ENCODE data around the gene RAD9A. TPM values are rescaled to one million over a fixed set of nuclear protein-coding genes. Genes with fewer than 3 reads are reported as not detected.

The RAD9A gene
- total RNA-seq (10 to 100 TPM; 47.3 to 58.1 TPM), polyA plus RNA-seq (1 to 10 TPM; 6.5 to 9.4 (median 6.6) TPM), total RNA-seq (15.6 to 42.9 (median 26.9) reads per million in 6 experiments)

GRCh38 chr11:67391304-67392182 is at the start of gene RAD9A:
Gene RAD9A (plus strand): TSS chr11:67391986. CDS start chr11:67392045, 59 bp downstream.
- H3K27ac Mint-ChIP-seq: peak within 1 kb of the TSS; percentile 68 to 93 (median 88)

GRCh38 chr11:67344264-67344663 is 47.5 kb upstream of the RAD9A start:
- peak overlapping the region in 9 of 10 donors; percentile 37 to 83 (median 71) for H3K4me3 Mint-ChIP-seq
- H3K27me3 Mint-ChIP-seq: no peaks in the 10 kb centered on the region
- H3K36me3 Mint-ChIP-seq: no peaks in the 10 kb centered on the region

More at GRCh38 chr11:67391304-67392182, at the start of gene RAD9A:
- Mint-ChIP-seq H3K4me3 (peak within 1 kb of the TSS; percentile 81 to 90 (median 87)), H3K4me1 (peaks cover 30 to 47% (median 43%) of the 10 kb centered on the region in 4 donors), H3K27me3 (no peaks in the 10 kb centered on the region), H3K9me3 (no peaks in the 10 kb centered on the region), H3K36me3 (peaks cover 0 to 4% (median 0%) of the 10 kb centered on the region in 3 donors)
- DNase-seq: peak; percentile 85 to 95 (median 90)
- POLR2A ChIA-PET: interaction anchor here (0.9 to 25.5 kb wide), 20 partner anchors 9 to 152 kb away, joined by 3 to 2390 read pairs (median 7); partner anchors contain the start of genes AIP, CARNS1, CDK2AP2 and CLCF1
- peak; percentile 81 to 84 for ATAC-seq

GRCh38 chr11:67345247-67345919 is 46.4 kb upstream of the RAD9A start:
- H3K4me3 Mint-ChIP-seq: peak overlapping the region in 8 of 10 donors; percentile 32 to 83 (median 66)
- peaks cover 29 to 60% (median 55%) of the 10 kb centered on the region in 4 donors for H3K4me1 Mint-ChIP-seq
- H3K27me3 Mint-ChIP-seq: no peaks in the 10 kb centered on the region
- ATAC-seq (peak; percentile 61 to 75), DNase-seq (peak in 1 of 10 donors; percentile 21)
- POLR2A ChIA-PET: interaction anchor here (0.5 to 5.4 kb wide), 40 partner anchors 9 to 723 kb away, joined by 3 to 81 read pairs (median 5); partner anchors contain the start of genes AIP, ANKRD13D, GRK2 and KDM2A
- H3K36me3 Mint-ChIP-seq: no peaks in the 10 kb centered on the region
- peak overlapping the region; percentile 89 to 99 (median 94) for H3K27ac Mint-ChIP-seq
- H3K9me3 Mint-ChIP-seq: no peaks in the 10 kb centered on the region

More at GRCh38 chr11:67344264-67344663, 47.5 kb upstream of the RAD9A start:
- Mint-ChIP-seq H3K4me1 (peaks cover 23 to 50% (median 46%) of the 10 kb centered on the region in 4 donors), H3K9me3 (no peaks in the 10 kb centered on the region), H3K27ac (peak overlapping the region; percentile 89 to 99 (median 94))
- ATAC-seq: peak; percentile 58 to 80
- DNase-seq: peak in 4 of 10 donors; percentile 26 to 36 (median 34)
- POLR2A ChIA-PET: interaction anchor here (0.6 to 5.4 kb wide), 28 partner anchors 8 to 1033 kb away, joined by 3 to 81 read pairs (median 4); partner anchors contain the start of genes AIP, KDM2A, PITPNM1 and POLD4

- POLR2A ChIA-PET: interaction anchor here (0.5 to 5.4 kb wide), 34 partner anchors 8 to 724 kb away, joined by 3 to 81 read pairs (median 5); partner anchors contain the start of genes AIP, ANKRD13D, GRK2 and KDM2A
- peaks cover 29 to 65% (median 61%) of the 10 kb centered on the region in 4 donors for H3K4me1 Mint-ChIP-seq
- peak overlapping the region in 8 of 10 donors; percentile 12 to 76 (median 66) for H3K4me3 Mint-ChIP-seq
- DNase-seq (peak in 3 of 10 donors; percentile 29 to 57 (median 47)), ATAC-seq (peak; percentile 58 to 74)
- H3K27ac Mint-ChIP-seq: peak overlapping the region in 9 of 10 donors; percentile 89 to 99 (median 94)
- H3K27me3 Mint-ChIP-seq: no peaks in the 10 kb centered on the region
- no peaks in the 10 kb centered on the region for H3K9me3 Mint-ChIP-seq
- no peaks in the 10 kb centered on the region for H3K36me3 Mint-ChIP-seq
These were observed 45.6 kb upstream of the RAD9A start for GRCh38 chr11:67345920-67346819.

GRCh38 chr11:67347964-67348749 is 43.6 kb upstream of the RAD9A start:
- Mint-ChIP-seq H3K36me3 (no peaks in the 10 kb centered on the region), H3K9me3 (no peaks in the 10 kb centered on the region), H3K27ac (peak overlapping the region in 9 of 10 donors; percentile 61 to 94 (median 77)), H3K4me1 (peaks cover 33 to 76% (median 74%) of the 10 kb centered on the region in 4 donors), H3K4me3 (no peak overlapping the region), H3K27me3 (no peaks in the 10 kb centered on the region)
- ATAC-seq (no peak), DNase-seq (no peak)
- POLR2A ChIA-PET: interaction anchor here (0.5 to 19.8 kb wide), 3 partner anchors 32 to 49 kb away, joined by 5 to 493 read pairs (median 6); partner anchors contain the start of genes CLCF1 and RAD9A

- no peaks in the 10 kb centered on the region for H3K9me3 Mint-ChIP-seq
- ATAC-seq: no peak
- H3K36me3 Mint-ChIP-seq: no peaks in the 10 kb centered on the region
- POLR2A ChIA-PET: interaction anchor here (0.7 to 19.8 kb wide), 5 partner anchors 31 to 81 kb away, joined by 3 to 493 read pairs (median 5); partner anchors contain the start of genes CLCF1 and RAD9A
- DNase-seq: no peak
- peak overlapping the region in 9 of 10 donors; percentile 69 to 94 (median 79) for H3K27ac Mint-ChIP-seq
- no peak overlapping the region for H3K4me3 Mint-ChIP-seq
- no peaks in the 10 kb centered on the region for H3K27me3 Mint-ChIP-seq
- peaks cover 36 to 80% (median 76%) of the 10 kb centered on the region in 4 donors for H3K4me1 Mint-ChIP-seq
These were observed 42.8 kb upstream of the RAD9A start for GRCh38 chr11:67349036-67349435.

GRCh38 chr11:67349457-67349856 is 42.3 kb upstream of the RAD9A start:
- no peaks in the 10 kb centered on the region for H3K36me3 Mint-ChIP-seq
- peak overlapping the region; percentile 69 to 97 (median 82) for H3K27ac Mint-ChIP-seq
- no peak for ATAC-seq

GRCh38 chr11:67349928-67350465 is 41.8 kb upstream of the RAD9A start:
- Mint-ChIP-seq H3K4me3 (peak overlapping the region in 2 of 10 donors; percentile 6 to 20), H3K36me3 (no peaks in the 10 kb centered on the region), H3K27me3 (no peaks in the 10 kb centered on the region), H3K4me1 (peaks cover 33 to 79% (median 75%) of the 10 kb centered on the region in 4 donors), H3K27ac (peak overlapping the region; percentile 60 to 97 (median 82)), H3K9me3 (no peaks in the 10 kb centered on the region)
- DNase-seq: no peak
- POLR2A ChIA-PET: interaction anchor here (0.7 to 19.8 kb wide), 10 partner anchors 28 to 91 kb away, joined by 3 to 493 read pairs (median 4); partner anchors contain the start of genes CLCF1, GRK2, RAD9A and TBC1D10C
- ATAC-seq: no peak

More at GRCh38 chr11:67349457-67349856, 42.3 kb upstream of the RAD9A start:
- DNase-seq: no peak
- POLR2A ChIA-PET: interaction anchor here (0.7 to 19.8 kb wide), 8 partner anchors 28 to 82 kb away, joined by 3 to 493 read pairs (median 4); partner anchors contain the start of genes CLCF1, RAD9A and TBC1D10C
- H3K4me1 Mint-ChIP-seq: peaks cover 33 to 80% (median 76%) of the 10 kb centered on the region in 4 donors
- no peaks in the 10 kb centered on the region for H3K27me3 Mint-ChIP-seq
- H3K4me3 Mint-ChIP-seq: peak overlapping the region in 1 of 10 donors; percentile 6
- H3K9me3 Mint-ChIP-seq: no peaks in the 10 kb centered on the region

- no peaks in the 10 kb centered on the region for H3K27me3 Mint-ChIP-seq
- H3K27ac Mint-ChIP-seq: peak overlapping the region; percentile 92 to 100 (median 96)
- ATAC-seq (peak in 1 of 2 donors; percentile 8), DNase-seq (peak; percentile 39 to 76 (median 66))
- peaks cover 23 to 75% (median 62%) of the 10 kb centered on the region in 4 donors for H3K4me1 Mint-ChIP-seq
- peak overlapping the region; percentile 64 to 100 (median 96) for H3K4me3 Mint-ChIP-seq
- no peaks in the 10 kb centered on the region for H3K36me3 Mint-ChIP-seq
- POLR2A ChIA-PET: interaction anchor here (0.7 to 19.8 kb wide), 20 partner anchors 13 to 154 kb away, joined by 3 to 493 read pairs (median 5); partner anchors contain the start of genes AIP, ANKRD13D, CLCF1 and GRK2
- no peaks in the 10 kb centered on the region for H3K9me3 Mint-ChIP-seq
These were observed 40.3 kb upstream of the RAD9A start for GRCh38 chr11:67351275-67352005.

All from naive thymus-derived CD8-positive, alpha-beta T cell (primary cell).